ENCODE measurements around the gene PPCDC.

The PPCDC gene

GRCh38 chr15:75023181-75023871 lies at the start of gene PPCDC:
PPCDC (plus strand) TSS chr15:75023590; CDS start chr15:75028319, 4,729 bp downstream.
- FAIRE-seq, result peak; percentile 92

- no peak for FAIRE-seq
These were observed 47.2 kb upstream of the PPCDC start for GRCh38 chr15:74976159-74976558.

GRCh38 chr15:74977599-74977998 lies 45.8 kb upstream of the PPCDC start:
- FAIRE-seq, result no peak

GRCh38 chr15:74978077-74978476 lies 45.3 kb upstream of the PPCDC start:
- FAIRE-seq, result no peak

GRCh38 chr15:74978503-74978902 lies 44.9 kb upstream of the PPCDC start:
- no peak for FAIRE-seq

GRCh38 chr15:74982183-74982582 lies 41.2 kb upstream of the PPCDC start:
- FAIRE-seq, result no peak

GRCh38 chr15:74983725-74984231 lies 39.6 kb upstream of the PPCDC start:
- FAIRE-seq, result no peak

- FAIRE-seq, result no peak
These were observed 35.2 kb upstream of the PPCDC start for GRCh38 chr15:74988007-74988800.

- no peak for FAIRE-seq
These were observed 33.9 kb upstream of the PPCDC start for GRCh38 chr15:74989527-74989926.

- no peak for FAIRE-seq
These were observed 30.8 kb upstream of the PPCDC start for GRCh38 chr15:74992619-74993018.

GRCh38 chr15:74994236-74994635 lies 29.2 kb upstream of the PPCDC start:
- no peak for FAIRE-seq

GRCh38 chr15:74994685-74995084 lies 28.7 kb upstream of the PPCDC start:
- no peak for FAIRE-seq

GRCh38 chr15:74995182-74995778 lies 28.1 kb upstream of the PPCDC start, which contains the start of gene SCAMP5:
SCAMP5 (plus strand) TSS chr15:74995563; CDS start chr15:75011840, 16,277 bp downstream.
- no peak for FAIRE-seq

GRCh38 chr15:74995779-74996765 lies 27.3 kb upstream of the PPCDC start:
- FAIRE-seq, result no peak

- FAIRE-seq, result no peak
These were observed 26.2 kb upstream of the PPCDC start for GRCh38 chr15:74997141-74997540.

GRCh38 chr15:74997543-74997942 lies 25.8 kb upstream of the PPCDC start:
- no peak for FAIRE-seq

- no peak for FAIRE-seq
These were observed 22.1 kb upstream of the PPCDC start for GRCh38 chr15:75001310-75001709.

- no peak for FAIRE-seq
These were observed 21.0 kb upstream of the PPCDC start for GRCh38 chr15:75002398-75002797.

- no peak for FAIRE-seq
These were observed 16.2 kb upstream of the PPCDC start for GRCh38 chr15:75007216-75007615.

GRCh38 chr15:75008221-75008625 lies 15.2 kb upstream of the PPCDC start:
- FAIRE-seq, result no peak

GRCh38 chr15:75008629-75009326 lies 14.6 kb upstream of the PPCDC start:
- no peak for FAIRE-seq

- FAIRE-seq, result no peak
These were observed 7.0 kb upstream of the PPCDC start for GRCh38 chr15:75016431-75016830.

Data from endometrium (tissue), 2 donors.